Smooth muscle cell (in vitro differentiated cells): ENCODE data around the gene CHCHD2. TPM values are rescaled to one million over a fixed set of nuclear protein-coding genes. Genes with fewer than 3 reads are reported as not detected.
A peak's percentile ranks its signal among the peaks of the same experiment; 100 is the strongest.
"Not testable (repeated sequence)": the region's sequence is repeated elsewhere in the genome, so short reads cannot be mapped to it uniquely, and the experiment has no call there.

Experiments used
- DNase-seq: peaks from one replicate; lab custom pipeline; 2025; ENCODE audit not compliant: unreplicated experiment; lab: John Stamatoyannopoulos, UW
- H2AFZ ChIP-seq: fragments of 200-600 bp; sonication (generic); 2 replicates; pipeline ENCODE4 v1.6.0; 2016; ENCODE audit warnings: antibody characterized with exemption, low read depth, mild to moderate bottlenecking
- H3F3A ChIP-seq: fragments of 200-600 bp; sonication (generic); 2 replicates; pipeline ENCODE4 v1.6.0; 2017; ENCODE audit warnings: antibody characterized with exemption, low read depth
- H3K27ac ChIP-seq: fragments of 200-600 bp; sonication (generic); 2 replicates; pipeline ENCODE4 v1.5.1; 2016; ENCODE audit warnings: low read depth, mild to moderate bottlenecking
- H3K27me3 ChIP-seq: fragments of 200-600 bp; sonication (generic); 2 replicates; pipeline ENCODE4 v1.6.1; 2016; ENCODE audit warnings: low read depth, mild to moderate bottlenecking
- H3K36me3 ChIP-seq: fragments of 200-600 bp; sonication (generic); 2 replicates; pipeline ENCODE4 v1.5.1; 2016; ENCODE audit warnings: low read depth
- H3K4me1 ChIP-seq: fragments of 200-600 bp; sonication (generic); 2 replicates; pipeline ENCODE4 v1.5.1; 2016; ENCODE audit warnings: low read depth
- H3K4me2 ChIP-seq: fragments of 200-600 bp; sonication (generic); 2 replicates; pipeline ENCODE4 v1.6.0; 2016; ENCODE audit warnings: mild to moderate bottlenecking
- H3K4me3 ChIP-seq: fragments of 200-600 bp; sonication (generic); 2 replicates; pipeline ENCODE4 v1.5.1; 2016; ENCODE audit warnings: mild to moderate bottlenecking
- H3K79me2 ChIP-seq: fragments of 200-600 bp; sonication (generic); 2 replicates; pipeline ENCODE4 v1.6.0; 2016; ENCODE audit warnings: low read depth, mild to moderate bottlenecking
- H3K9ac ChIP-seq: fragments of 200-600 bp; sonication (generic); 2 replicates; pipeline ENCODE4 v1.6.0; 2016; ENCODE audit warnings: low read depth
- H3K9me3 ChIP-seq: fragments of 200-600 bp; sonication (generic); replicated peaks from 2 replicates; pipeline ENCODE4 v1.5.1; 2016; ENCODE audit warnings: low read depth
- H4K20me1 ChIP-seq: fragments of 200-600 bp; sonication (generic); 2 replicates; pipeline ENCODE4 v1.6.0; 2016; ENCODE audit warnings: low read depth
- WGBS: methylation state at CpG from one replicate; pipeline ENCODE4 v1.1.7; 2016; ENCODE audit warnings: low lambda C conversion rate; 5-methylcytosine and 5-hydroxymethylcytosine counted together
- polyA plus RNA-seq: library from polyadenylated mRNA; unstranded; fragments of >200 nt; fragmentation: Nextera tagmentation; extraction: Ambion mirVana; gene quantifications from 2 replicates; pipeline ENCODE4 v1.2.1, GENCODE V29; 2016
- total RNA-seq: library from RNA; depleted of rRNA; stranded (reverse); fragments of >200 nt; gene quantifications from 2 replicates; pipeline ENCODE4 v1.2.3, GENCODE V29; 2014
- TF ChIP-seq, protein P1 (sequence below): fragments of 200-600 bp; sonication (generic); IDR thresholded peaks from 2 replicates; pipeline ENCODE4 v1.5.1; 2017; ENCODE audit warnings: borderline replicate concordance, mild to moderate bottlenecking, antibody characterized with exemption; ENCODE audit not compliant: insufficient read depth, poor library complexity, severe bottlenecking

CHCHD2 gene
- total and polyA plus RNA-seq, 2 experiments from 2014 or later, result 142 to 146 TPM

- 96% methylated on average over 3 of the region's 3 CpGs for WGBS
- no peaks in the 10 kb centered on the region for H3K4me1 ChIP-seq
- H3K4me2 ChIP-seq, result no peak overlapping the region
- TF ChIP-seq, protein P1, sequence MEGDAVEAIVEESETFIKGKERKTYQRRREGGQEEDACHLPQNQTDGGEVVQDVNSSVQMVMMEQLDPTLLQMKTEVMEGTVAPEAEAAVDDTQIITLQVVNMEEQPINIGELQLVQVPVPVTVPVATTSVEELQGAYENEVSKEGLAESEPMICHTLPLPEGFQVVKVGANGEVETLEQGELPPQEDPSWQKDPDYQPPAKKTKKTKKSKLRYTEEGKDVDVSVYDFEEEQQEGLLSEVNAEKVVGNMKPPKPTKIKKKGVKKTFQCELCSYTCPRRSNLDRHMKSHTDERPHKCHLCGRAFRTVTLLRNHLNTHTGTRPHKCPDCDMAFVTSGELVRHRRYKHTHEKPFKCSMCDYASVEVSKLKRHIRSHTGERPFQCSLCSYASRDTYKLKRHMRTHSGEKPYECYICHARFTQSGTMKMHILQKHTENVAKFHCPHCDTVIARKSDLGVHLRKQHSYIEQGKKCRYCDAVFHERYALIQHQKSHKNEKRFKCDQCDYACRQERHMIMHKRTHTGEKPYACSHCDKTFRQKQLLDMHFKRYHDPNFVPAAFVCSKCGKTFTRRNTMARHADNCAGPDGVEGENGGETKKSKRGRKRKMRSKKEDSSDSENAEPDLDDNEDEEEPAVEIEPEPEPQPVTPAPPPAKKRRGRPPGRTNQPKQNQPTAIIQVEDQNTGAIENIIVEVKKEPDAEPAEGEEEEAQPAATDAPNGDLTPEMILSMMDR, result no peak
- H3K79me2 ChIP-seq, result no peaks in the 10 kb centered on the region
- no peak overlapping the region for H2AFZ ChIP-seq
- no peaks in the 10 kb centered on the region for H3F3A ChIP-seq
- H3K27me3 ChIP-seq, result no peaks in the 10 kb centered on the region
- H3K9me3 ChIP-seq, result no peaks in the 10 kb centered on the region
- no peak overlapping the region for H3K27ac ChIP-seq
- no peak overlapping the region for H3K9ac ChIP-seq
- no peak for DNase-seq
- no peaks in the 10 kb centered on the region for H3K36me3 ChIP-seq
- H4K20me1 ChIP-seq, result peaks cover 3% of the 10 kb centered on the region
- H3K4me3 ChIP-seq, result no peak overlapping the region
These were observed 28.6 kb downstream of the CHCHD2 start for GRCh38 chr7:56077681-56078080.

DNA sequence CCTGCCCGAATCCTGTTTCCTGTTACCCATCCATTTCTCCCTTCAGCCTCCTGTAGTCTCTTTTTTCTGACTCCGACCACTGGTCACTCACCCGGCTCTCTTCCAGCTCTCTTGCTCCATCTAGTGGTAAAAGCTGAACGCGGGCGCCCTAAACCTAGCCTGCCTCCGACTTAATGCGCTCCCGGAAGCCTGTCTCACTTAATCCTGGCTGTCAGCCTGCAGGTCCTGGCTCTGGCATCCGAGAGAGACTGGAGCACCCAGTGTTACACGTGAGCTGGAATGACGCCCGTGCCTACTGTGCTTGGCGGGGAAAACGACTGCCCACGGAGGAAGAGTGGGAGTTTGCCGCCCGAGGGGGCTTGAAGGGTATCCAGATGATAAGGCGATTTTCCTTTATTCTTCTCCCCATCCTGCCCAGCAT, 31.9 kb downstream of the CHCHD2 start:
- WGBS, result 30% methylated on average over 19 of the region's 19 CpGs
- H3K27ac ChIP-seq, result no peak overlapping the region
- no peaks in the 10 kb centered on the region for H3K27me3 ChIP-seq
- no peak overlapping the region for H3K4me3 ChIP-seq
- H3K4me1 ChIP-seq, result no peaks in the 10 kb centered on the region
- H4K20me1 ChIP-seq, result peaks cover 3% of the 10 kb centered on the region
- TF ChIP-seq, protein P1, result peak; percentile 91
- H3K79me2 ChIP-seq, result no peaks in the 10 kb centered on the region
- no peak overlapping the region for H3K9ac ChIP-seq
- peaks cover 5% of the 10 kb centered on the region for H3K36me3 ChIP-seq
- peak; percentile 33 for DNase-seq
- H3F3A ChIP-seq, result no peaks in the 10 kb centered on the region
- no peak overlapping the region for H2AFZ ChIP-seq
- no peaks in the 10 kb centered on the region for H3K9me3 ChIP-seq
- no peak overlapping the region for H3K4me2 ChIP-seq

DNA sequence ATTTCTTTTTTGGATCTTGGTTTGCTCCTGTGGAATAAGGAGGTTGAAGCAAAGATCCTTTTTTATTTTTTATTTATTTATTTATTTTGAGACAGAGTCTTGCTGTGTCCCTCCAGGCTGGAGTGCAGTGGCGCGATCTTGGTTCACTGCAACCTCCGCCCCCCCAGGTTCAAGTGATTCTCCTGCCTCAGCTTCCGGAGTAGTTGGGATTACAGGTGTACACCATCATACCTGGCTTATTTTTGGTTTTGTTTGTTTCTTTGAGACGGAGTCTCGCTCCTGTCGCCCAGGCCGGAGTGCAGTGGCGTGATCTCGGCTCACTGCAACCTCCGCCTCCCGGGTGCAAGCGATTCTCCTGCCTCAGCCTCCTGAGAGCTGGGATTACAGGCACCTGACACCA, 39.9 kb downstream of the CHCHD2 start:
- not testable (repeated sequence) for H3K27ac ChIP-seq, H3K9me3 ChIP-seq, H4K20me1 ChIP-seq, DNase-seq, H3K9ac ChIP-seq, H3K27me3 ChIP-seq, H3K4me2 ChIP-seq, H2AFZ ChIP-seq, H3K4me3 ChIP-seq, H3K36me3 ChIP-seq
- H3F3A ChIP-seq, result peaks cover 21% of the 10 kb centered on the region
- peaks cover 17% of the 10 kb centered on the region for H3K79me2 ChIP-seq
- H3K4me1 ChIP-seq, result peaks cover 21% of the 10 kb centered on the region
- 93% methylated on average over 13 of the region's 13 CpGs for WGBS

DNA sequence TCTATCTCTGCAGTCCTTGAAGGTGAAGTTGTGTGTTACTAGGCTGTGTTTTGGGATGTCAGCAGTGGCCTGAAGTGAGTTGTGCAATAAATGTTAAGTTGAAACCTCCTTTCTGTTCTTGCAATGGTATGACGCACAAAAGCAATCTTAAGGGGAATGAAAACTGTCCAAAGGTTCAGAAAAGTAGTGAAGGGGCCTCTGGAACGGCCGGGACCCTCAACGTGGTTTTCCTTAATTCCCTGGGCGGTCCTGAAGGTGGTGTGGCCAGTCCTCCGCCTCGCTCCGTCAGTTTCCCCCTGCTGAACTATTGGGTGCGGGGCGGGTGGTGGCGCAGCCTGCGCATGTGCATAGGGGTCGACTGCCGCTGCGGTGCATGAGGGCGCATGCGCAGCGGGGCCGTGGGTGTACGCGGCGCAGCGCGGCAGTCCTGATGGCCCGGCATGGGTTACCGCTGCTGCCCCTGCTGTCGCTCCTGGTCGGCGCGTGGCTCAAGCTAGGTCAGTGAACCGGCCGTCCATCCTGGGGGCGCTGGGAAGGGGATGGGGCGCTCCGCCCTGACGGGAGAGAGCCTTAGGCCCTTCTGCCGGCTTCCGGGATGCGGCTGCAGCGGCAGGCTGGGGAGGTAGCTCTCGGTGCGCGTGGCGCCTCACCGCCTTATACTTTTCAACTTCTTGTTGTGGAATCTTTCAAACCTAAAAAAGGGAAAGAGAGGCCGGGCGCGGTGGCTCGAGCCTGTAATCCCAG, 42.2 kb downstream of the CHCHD2 start, which contains the start of gene SUMF2:
TSS of gene SUMF2 (plus strand) at position 405 of the 744 bp plus-strand sequence. CDS start at position 431, 26 bp downstream.
- WGBS, result under 1% methylated on average over 49 of the region's 49 CpGs
- H3F3A ChIP-seq, result peaks cover 30% of the 10 kb centered on the region
- DNase-seq, result peak; percentile 81

More for the DNA sequence above, 42.2 kb downstream of the CHCHD2 start, which contains the start of gene SUMF2:
- Histone ChIP-seq H4K20me1 (no peaks in the 10 kb centered on the region), H2AFZ (peak within 1 kb of the TSS; percentile 58), H3K27me3 (no peaks in the 10 kb centered on the region), H3K4me3 (peak within 1 kb of the TSS; percentile 72), H3K36me3 (peaks cover 10% of the 10 kb centered on the region), H3K9ac (peak within 1 kb of the TSS; percentile 52), H3K4me1 (peaks cover 21% of the 10 kb centered on the region), H3K9me3 (no peaks in the 10 kb centered on the region), H3K79me2 (peaks cover 17% of the 10 kb centered on the region), H3K27ac (peak within 1 kb of the TSS; percentile 67), H3K4me2 (peak within 1 kb of the TSS; percentile 85)
- TF ChIP-seq, protein P1, result no peak
